H9 (cell line): Measurements from ENCODE around the gene EPS8. TPM values are rescaled to one million over a fixed set of nuclear protein-coding genes. Genes with fewer than 3 reads are reported as not detected.

Experiments used
- DNase-seq: peaks from one replicate; pipeline ENCODE4 v3.0.0-alpha.2; 2017
- H2AFZ ChIP-seq: one replicate; pipeline ENCODE4 v1.6.1; 2013; ENCODE audit warnings: mild to moderate bottlenecking, low read length, control low read depth, moderate library complexity
- H2AK5ac ChIP-seq: 2 replicates; pipeline ENCODE4 v1.6.1; 2013; ENCODE audit warnings: low read length, control low read depth, mixed read lengths; ENCODE audit not compliant: insufficient read length
- H2BK120ac ChIP-seq: one replicate; pipeline ENCODE4 v1.6.1; 2013; ENCODE audit warnings: low read depth, mild to moderate bottlenecking, low read length, control low read depth, inconsistent platforms; ENCODE audit not compliant: poor library complexity, severe bottlenecking
- H2BK12ac ChIP-seq: 2 replicates; pipeline ENCODE4 v1.6.1; 2013; ENCODE audit warnings: low read length, control low read depth, mixed read lengths, low read depth; ENCODE audit not compliant: insufficient read length
- H2BK15ac ChIP-seq: 2 replicates; pipeline ENCODE4 v1.6.1; 2013; ENCODE audit warnings: low read depth, low read length, control low read depth
- H2BK20ac ChIP-seq: one replicate; pipeline ENCODE4 v1.6.1; 2013; ENCODE audit warnings: low read depth, mild to moderate bottlenecking, low read length, control low read depth, inconsistent platforms; ENCODE audit not compliant: poor library complexity, severe bottlenecking
- H2BK5ac ChIP-seq: 2 replicates; pipeline ENCODE4 v1.6.1; 2013; ENCODE audit warnings: low read length, control low read depth, mixed read lengths; ENCODE audit not compliant: insufficient read length
- H3K14ac ChIP-seq: 2 replicates; pipeline ENCODE4 v1.6.1; 2013; ENCODE audit warnings: low read length, control low read depth; ENCODE audit not compliant: insufficient read depth
- H3K18ac ChIP-seq: 2 replicates; pipeline ENCODE4 v1.6.1; 2013; ENCODE audit warnings: low read depth, mild to moderate bottlenecking, mixed read lengths, low read length, control low read depth; ENCODE audit not compliant: insufficient read length
- H3K23ac ChIP-seq: 2 replicates; pipeline ENCODE4 v1.6.1; 2013; ENCODE audit warnings: low read length, control low read depth, mixed read lengths, low read depth; ENCODE audit not compliant: insufficient read length
- H3K23me2 ChIP-seq: 2 replicates; pipeline ENCODE4 v1.6.1; 2013; ENCODE audit warnings: low read depth, mild to moderate bottlenecking, mixed read lengths, low read length, control low read depth; ENCODE audit not compliant: insufficient read length, poor library complexity, severe bottlenecking
- H3K27ac ChIP-seq: 2 replicates; pipeline ENCODE4 v1.5.1; 2013; ENCODE audit warnings: low read length, control low read depth, mixed read lengths, low read depth; ENCODE audit not compliant: insufficient read length
- H3K27me3 ChIP-seq: 2 replicates; pipeline ENCODE4 v1.6.1; 2013; ENCODE audit warnings: low read length, control low read depth, inconsistent platforms; ENCODE audit not compliant: insufficient read depth
- H3K4ac ChIP-seq: 2 replicates; pipeline ENCODE4 v1.6.1; 2013; ENCODE audit warnings: low read depth, mild to moderate bottlenecking, control low read depth, inconsistent platforms, low read length, moderate library complexity
- H3K4me1 ChIP-seq: 2 replicates; pipeline ENCODE4 v1.6.1; 2013; ENCODE audit warnings: low read length, control low read depth, inconsistent platforms; ENCODE audit not compliant: insufficient read depth
- H3K4me2 ChIP-seq: 2 replicates; pipeline ENCODE4 v1.6.1; 2013; ENCODE audit warnings: low read length, control low read depth, mixed read lengths; ENCODE audit not compliant: insufficient read length, insufficient read depth
- H3K56ac ChIP-seq: 2 replicates; pipeline ENCODE4 v1.6.1; 2013; ENCODE audit warnings: low read depth, mild to moderate bottlenecking, mixed read lengths, low read length, control low read depth; ENCODE audit not compliant: insufficient read length
- H3K79me1 ChIP-seq: 2 replicates; pipeline ENCODE4 v1.6.1; 2013; ENCODE audit warnings: low read depth, mild to moderate bottlenecking, moderate library complexity, low read length, control low read depth, inconsistent platforms; ENCODE audit not compliant: insufficient read depth, poor library complexity, severe bottlenecking
- H3K79me2 ChIP-seq: 2 replicates; pipeline ENCODE4 v1.6.1; 2013; ENCODE audit warnings: low read length, control low read depth, inconsistent platforms; ENCODE audit not compliant: insufficient read depth
- H3K9ac ChIP-seq: 2 replicates; pipeline ENCODE4 v1.6.1; 2013; ENCODE audit warnings: low read length, control low read depth, mixed read lengths; ENCODE audit not compliant: insufficient read length; ENCODE audit errors: extremely low read depth
- H3K9me3 ChIP-seq: one replicate; pipeline ENCODE4 v1.6.1; 2013; ENCODE audit warnings: low read depth, low read length, inconsistent platforms; ENCODE audit not compliant: control insufficient read depth
- H3T11ph ChIP-seq: one replicate; pipeline ENCODE4 v1.6.1; 2013; ENCODE audit warnings: mild to moderate bottlenecking, low read length, control low read depth, inconsistent platforms
- H4K20me1 ChIP-seq: one replicate; pipeline ENCODE4 v1.6.1; 2013; ENCODE audit not compliant: control insufficient read depth, insufficient read length, insufficient read depth
- H4K5ac ChIP-seq: 2 replicates; pipeline ENCODE4 v1.6.1; 2013; ENCODE audit warnings: low read depth, mild to moderate bottlenecking, mixed read lengths, low read length, control low read depth; ENCODE audit not compliant: insufficient read length
- H4K8ac ChIP-seq: replicated peaks from 2 replicates; pipeline ENCODE4 v1.6.1; 2013; ENCODE audit warnings: low read length, control low read depth, mixed read lengths, low read depth; ENCODE audit not compliant: insufficient read length
- H4K91ac ChIP-seq: 2 replicates; pipeline ENCODE4 v1.6.1; 2013; ENCODE audit warnings: low read depth, mild to moderate bottlenecking, moderate library complexity, mixed read lengths, low read length, control low read depth; ENCODE audit not compliant: insufficient read length
- H3K27ac Mint-ChIP-seq, 3 experiments: 2 replicates in 2 of 3; 3 replicates in 1 of 3; pipeline ENCODE4 v1.8.0; 2020 to 2021; ENCODE audit warnings: mixed read lengths in 3 of 3, mild to moderate bottlenecking in 1 of 3, moderate library complexity in 1 of 3
- H3K27me3 Mint-ChIP-seq: 2 replicates; pipeline ENCODE4 v1.8.0; 2021; ENCODE audit warnings: low read depth, mild to moderate bottlenecking, moderate library complexity, mixed read lengths
- H3K36me3 Mint-ChIP-seq, 3 experiments: 2 replicates in 2 of 3; 3 replicates in 1 of 3; pipeline ENCODE4 v1.8.0; 2020 to 2021; ENCODE audit warnings: low read depth in 3 of 3, mixed read lengths in 3 of 3; ENCODE audit not compliant: insufficient read depth in 1 of 3
- H3K4me1 Mint-ChIP-seq, 2 experiments: 2 replicates each; pipeline ENCODE4 v1.8.0; 2020; ENCODE audit warnings: mixed read lengths in 2 of 2
- H3K4me3 Mint-ChIP-seq, 2 experiments: 2 replicates in 1 of 2; 3 replicates in 1 of 2; pipeline ENCODE4 v1.8.0; 2020 to 2021; ENCODE audit warnings: mild to moderate bottlenecking in 2 of 2, mixed read lengths in 2 of 2, moderate library complexity in 1 of 2
- H3K9me3 Mint-ChIP-seq, 2 experiments: 2 replicates in 1 of 2; 3 replicates in 1 of 2; pipeline ENCODE4 v1.8.0; 2020; ENCODE audit warnings: mild to moderate bottlenecking in 2 of 2, mixed read lengths in 2 of 2, moderate library complexity in 1 of 2
- WGBS: extraction: QIAGEN DNeasy Blood & Tissue Kit; methylation state at CpG from one replicate; pipeline ENCODE4 v1.1.7; 2013; ENCODE audit warnings: missing lambda C conversion rate, low lambda C conversion rate, mixed read lengths; ENCODE audit not compliant: insufficient read length; ENCODE audit errors: extremely low coverage; 5-methylcytosine and 5-hydroxymethylcytosine counted together
- total RNA-seq: library from RNA; stranded (reverse); gene quantifications from 2 replicates; pipeline ENCODE4 v1.2.1, GENCODE V29; 2021
- TF ChIP-seq, protein P1 (sequence below): fragments of 200-600 bp; sonication (generic); conservative IDR thresholded peaks from 3 replicates; pipeline ENCODE4 v1.8.0; 2021; ENCODE audit warnings: antibody characterized with exemption, mild to moderate bottlenecking

Gene EPS8
- total RNA-seq, 1 experiment from 2014 or later = 2.2 TPM

DNA sequence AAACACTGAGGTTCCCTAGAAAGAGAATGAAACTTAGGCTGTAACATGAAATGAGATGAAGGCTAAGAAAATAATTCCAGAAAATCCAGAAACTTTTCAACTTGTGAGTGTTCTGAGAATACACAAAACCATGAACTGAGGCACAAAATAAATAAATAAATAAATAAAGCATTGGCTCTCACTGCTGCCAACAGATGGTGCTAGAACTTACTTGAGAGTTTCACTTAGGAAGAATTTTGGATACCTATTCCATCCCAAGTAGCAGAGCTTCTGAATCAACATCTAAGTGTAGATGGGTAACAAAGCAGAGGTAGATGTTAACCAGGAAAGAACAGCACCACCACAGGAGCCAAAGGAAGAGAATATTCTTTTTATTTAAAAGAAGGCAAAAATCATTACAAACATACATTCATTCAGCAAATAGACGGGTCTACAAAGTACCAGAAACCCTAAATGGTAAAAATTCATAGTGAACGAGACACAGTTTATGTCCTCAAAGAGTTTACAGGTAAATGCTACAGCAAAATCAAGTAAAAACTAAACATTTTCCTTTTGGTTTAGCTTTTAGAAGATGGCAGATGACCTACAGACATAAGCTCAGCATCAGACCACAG lies 16.7 kb downstream of the EPS8 start:
- Histone ChIP-seq H3K79me1 (no peaks in the 10 kb centered on the region), H2BK20ac (no peak overlapping the region), H4K5ac (no peak overlapping the region), H3K4me1 (no peaks in the 10 kb centered on the region; the same call in 1 of the 2 replicates), H3K27ac (no peak overlapping the region), H3K27me3 (no peaks in the 10 kb centered on the region), H3K18ac (no peak overlapping the region), H3T11ph (no peak overlapping the region), H3K9ac (no peak overlapping the region), H3K14ac (no peak overlapping the region), H4K91ac (no peak overlapping the region), H3K4me2 (no peak overlapping the region), H3K9me3 (no peaks in the 10 kb centered on the region), H4K8ac (no peak overlapping the region), H2BK15ac (no peak overlapping the region), H3K23ac (no peak overlapping the region), H3K23me2 (no peaks in the 10 kb centered on the region), H3K4ac (no peak overlapping the region), H2BK12ac (no peak overlapping the region), H2AFZ (no peak overlapping the region), H3K56ac (no peak overlapping the region), H2BK120ac (no peak overlapping the region), H2BK5ac (no peak overlapping the region), H3K79me2 (no peaks in the 10 kb centered on the region), H4K20me1 (no peaks in the 10 kb centered on the region), H2AK5ac (no peak overlapping the region)
- H3K27me3 Mint-ChIP-seq = no peaks in the 10 kb centered on the region
- DNase-seq = no peak
- WGBS = no CpG with 5 or more reads among the region's 2 CpGs
- H3K27ac Mint-ChIP-seq = no peak overlapping the region
- no peak overlapping the region for H3K4me3 Mint-ChIP-seq
- no peaks in the 10 kb centered on the region for H3K9me3 Mint-ChIP-seq
- peaks cover 15 to 16% of the 10 kb centered on the region in 2 experiments for H3K4me1 Mint-ChIP-seq
- TF ChIP-seq, protein P1, sequence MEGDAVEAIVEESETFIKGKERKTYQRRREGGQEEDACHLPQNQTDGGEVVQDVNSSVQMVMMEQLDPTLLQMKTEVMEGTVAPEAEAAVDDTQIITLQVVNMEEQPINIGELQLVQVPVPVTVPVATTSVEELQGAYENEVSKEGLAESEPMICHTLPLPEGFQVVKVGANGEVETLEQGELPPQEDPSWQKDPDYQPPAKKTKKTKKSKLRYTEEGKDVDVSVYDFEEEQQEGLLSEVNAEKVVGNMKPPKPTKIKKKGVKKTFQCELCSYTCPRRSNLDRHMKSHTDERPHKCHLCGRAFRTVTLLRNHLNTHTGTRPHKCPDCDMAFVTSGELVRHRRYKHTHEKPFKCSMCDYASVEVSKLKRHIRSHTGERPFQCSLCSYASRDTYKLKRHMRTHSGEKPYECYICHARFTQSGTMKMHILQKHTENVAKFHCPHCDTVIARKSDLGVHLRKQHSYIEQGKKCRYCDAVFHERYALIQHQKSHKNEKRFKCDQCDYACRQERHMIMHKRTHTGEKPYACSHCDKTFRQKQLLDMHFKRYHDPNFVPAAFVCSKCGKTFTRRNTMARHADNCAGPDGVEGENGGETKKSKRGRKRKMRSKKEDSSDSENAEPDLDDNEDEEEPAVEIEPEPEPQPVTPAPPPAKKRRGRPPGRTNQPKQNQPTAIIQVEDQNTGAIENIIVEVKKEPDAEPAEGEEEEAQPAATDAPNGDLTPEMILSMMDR = peak; percentile 70
- H3K36me3 Mint-ChIP-seq = no peaks in the 10 kb centered on the region
